Fibroblast of skin of back (primary cell): ENCODE data around the gene PRLR.
"Not testable (repeated sequence)": the region's sequence is repeated elsewhere in the genome, so short reads cannot be mapped to it uniquely, and the experiment has no call there.

ENCODE experiments used
- DNase-seq: peaks from one replicate; pipeline ENCODE4 v3.0.0-alpha.2; 2013

Gene PRLR

GRCh38 chr5:35195472-35195852, 34.8 kb downstream of the PRLR start:
- DNase-seq, result no peak

GRCh38 chr5:35194635-35195471, 35.4 kb downstream of the PRLR start:
- no peak for DNase-seq

GRCh38 chr5:35192506-35192905, 37.8 kb downstream of the PRLR start:
- DNase-seq, result no peak

- DNase-seq, result not testable (repeated sequence)
Observed at GRCh38 chr5:35189801-35190200, 40.5 kb downstream of the PRLR start.

- no peak for DNase-seq
Observed at GRCh38 chr5:35188031-35188457, 42.2 kb downstream of the PRLR start.

- not testable (repeated sequence) for DNase-seq
Observed at GRCh38 chr5:35187621-35188020, 42.7 kb downstream of the PRLR start.

- DNase-seq, result no peak
Observed at GRCh38 chr5:35186749-35187148, 43.5 kb downstream of the PRLR start.

GRCh38 chr5:35185518-35185917, 44.8 kb downstream of the PRLR start:
- DNase-seq, result no peak

- DNase-seq, result no peak
Observed at GRCh38 chr5:35183556-35183955, 46.7 kb downstream of the PRLR start.

GRCh38 chr5:35182910-35183535, 47.3 kb downstream of the PRLR start:
- peak; percentile 62 for DNase-seq

- DNase-seq, result no peak
Observed at GRCh38 chr5:35182486-35182885, 47.8 kb downstream of the PRLR start.

- DNase-seq, result no peak
Observed at GRCh38 chr5:35180046-35180445, 50.2 kb downstream of the PRLR start.

GRCh38 chr5:35177783-35178182, 52.5 kb downstream of the PRLR start:
- no peak for DNase-seq

GRCh38 chr5:35172533-35172932, 57.8 kb downstream of the PRLR start:
- DNase-seq, result no peak

GRCh38 chr5:35171991-35172390, 58.3 kb downstream of the PRLR start:
- no peak for DNase-seq

GRCh38 chr5:35171078-35171477, 59.2 kb downstream of the PRLR start:
- DNase-seq, result no peak

GRCh38 chr5:35166043-35166442, 64.2 kb downstream of the PRLR start:
- no peak for DNase-seq

GRCh38 chr5:35164860-35165542, 65.3 kb downstream of the PRLR start:
- DNase-seq, result no peak

- DNase-seq, result no peak
Observed at GRCh38 chr5:35163710-35164033, 66.6 kb downstream of the PRLR start.

- DNase-seq, result no peak
Observed at GRCh38 chr5:35162848-35163709, 67.2 kb downstream of the PRLR start.

GRCh38 chr5:35161652-35162273, 68.5 kb downstream of the PRLR start:
- no peak for DNase-seq

- no peak for DNase-seq
Observed at GRCh38 chr5:35160486-35161116, 69.7 kb downstream of the PRLR start.
